ENCODE measurements around the gene NUDT5.

GRCh38 chr10:12188656-12189055, 7.0 kb downstream of the NUDT5 start:
- TF ChIP-seq, protein P1, sequence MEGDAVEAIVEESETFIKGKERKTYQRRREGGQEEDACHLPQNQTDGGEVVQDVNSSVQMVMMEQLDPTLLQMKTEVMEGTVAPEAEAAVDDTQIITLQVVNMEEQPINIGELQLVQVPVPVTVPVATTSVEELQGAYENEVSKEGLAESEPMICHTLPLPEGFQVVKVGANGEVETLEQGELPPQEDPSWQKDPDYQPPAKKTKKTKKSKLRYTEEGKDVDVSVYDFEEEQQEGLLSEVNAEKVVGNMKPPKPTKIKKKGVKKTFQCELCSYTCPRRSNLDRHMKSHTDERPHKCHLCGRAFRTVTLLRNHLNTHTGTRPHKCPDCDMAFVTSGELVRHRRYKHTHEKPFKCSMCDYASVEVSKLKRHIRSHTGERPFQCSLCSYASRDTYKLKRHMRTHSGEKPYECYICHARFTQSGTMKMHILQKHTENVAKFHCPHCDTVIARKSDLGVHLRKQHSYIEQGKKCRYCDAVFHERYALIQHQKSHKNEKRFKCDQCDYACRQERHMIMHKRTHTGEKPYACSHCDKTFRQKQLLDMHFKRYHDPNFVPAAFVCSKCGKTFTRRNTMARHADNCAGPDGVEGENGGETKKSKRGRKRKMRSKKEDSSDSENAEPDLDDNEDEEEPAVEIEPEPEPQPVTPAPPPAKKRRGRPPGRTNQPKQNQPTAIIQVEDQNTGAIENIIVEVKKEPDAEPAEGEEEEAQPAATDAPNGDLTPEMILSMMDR (IDR thresholded peaks at IDR 0.05) = no peak
- no peak for TF ChIP-seq POLR2A (IDR thresholded peaks at IDR 0.05)

All from Peyer's patch (tissue), 4 donors.